H1 (cell line): ENCODE results near the gene MUC5AC. TPM values are rescaled to one million over a fixed set of nuclear protein-coding genes. Genes with fewer than 3 reads are reported as not detected.
"Not testable (repeated sequence)": the region's sequence is repeated elsewhere in the genome, so short reads cannot be mapped to it uniquely, and the experiment has no call there.

ENCODE experiments used
- CTCF ChIA-PET: fragments of 300-600 bp; sonication (Branson Sonifier 250); formaldehyde crosslinking; loops from one replicate; lab custom pipeline; 2021; ENCODE audit not compliant: partially characterized antibody; lab: Charles Lee
- POLR2A ChIA-PET: fragments of 300-600 bp; sonication (Branson Sonifier 250); formaldehyde crosslinking; loops from one replicate; lab custom pipeline; 2021; ENCODE audit warnings: inconsistent platforms; ENCODE audit not compliant: partially characterized antibody; lab: Charles Lee
- DNase-seq, 2 experiments: peaks; one replicate each; pipeline versions ENCODE4 v3.0.0 to v3.0.0-alpha.2; 2010 to 2022; ENCODE audit warnings: low spot score in 2 of 2, low read depth in 1 of 2, mixed read lengths in 1 of 2
- FAIRE-seq: peaks from 2 replicates; lab custom pipeline; 2011; peaks lifted over from hg19 to GRCh38; lab: Jason Lieb, UNC
- H2AFZ ChIP-seq: 2 replicates; pipeline ENCODE4 v1.8.1; 2012; ENCODE audit warnings: low read length, inconsistent platforms
- H2AK5ac ChIP-seq: 2 replicates; pipeline ENCODE4 v1.6.1; 2013; ENCODE audit warnings: low read depth, low read length
- H2BK120ac ChIP-seq: replicated peaks from 2 replicates; pipeline ENCODE3; 2013; ENCODE audit warnings: low read depth, low read length, inconsistent platforms
- H2BK12ac ChIP-seq: 2 replicates; pipeline ENCODE4 v1.6.1; 2013; ENCODE audit warnings: low read depth, low read length
- H2BK15ac ChIP-seq: 2 replicates; pipeline ENCODE4 v1.6.1; 2013; ENCODE audit warnings: low read length
- H2BK20ac ChIP-seq: 2 replicates; pipeline ENCODE4 v1.6.1; 2013; ENCODE audit warnings: low read length
- H2BK5ac ChIP-seq: 2 replicates; pipeline ENCODE4 v1.6.1; 2013; ENCODE audit warnings: low read depth, low read length
- H3K14ac ChIP-seq: 2 replicates; pipeline ENCODE4 v1.6.1; 2013; ENCODE audit warnings: inconsistent platforms; ENCODE audit not compliant: insufficient read length
- H3K18ac ChIP-seq: 2 replicates; pipeline ENCODE4 v1.6.1; 2013; ENCODE audit warnings: low read length; ENCODE audit errors: extremely low read depth
- H3K23ac ChIP-seq: 2 replicates; pipeline ENCODE4 v1.6.1; 2013; ENCODE audit warnings: inconsistent platforms; ENCODE audit not compliant: insufficient read length
- H3K23me2 ChIP-seq: 2 replicates; pipeline ENCODE4 v1.6.1; 2013; ENCODE audit warnings: low read depth, low read length
- H3K27ac ChIP-seq: 2 replicates; pipeline ENCODE4 v1.6.1; 2011; ENCODE audit warnings: low read depth, low read length, inconsistent platforms
- H3K27me3 ChIP-seq, 4 experiments: replicated peaks in 1 of 4; 1 replicate in 1 of 4; 2 replicates in 3 of 4; pipeline versions ENCODE4 v1.6.1 to v1.8.1; 2011 to 2013; ENCODE audit warnings: low read length in 3 of 4, mild to moderate bottlenecking in 3 of 4, inconsistent platforms in 2 of 4, mixed read lengths in 2 of 4, moderate library complexity in 1 of 4; ENCODE audit not compliant: control insufficient read depth in 3 of 4, insufficient read depth in 3 of 4; ENCODE audit errors: extremely low read depth in 1 of 4
- H3K36me3 ChIP-seq, 4 experiments: 2 replicates each; pipeline versions ENCODE4 v1.6.1 to v1.8.1; 2011 to 2013; ENCODE audit warnings: mild to moderate bottlenecking in 4 of 4, low read length in 3 of 4, moderate library complexity in 2 of 4, control low read depth in 1 of 4, inconsistent platforms in 1 of 4; ENCODE audit not compliant: insufficient read depth in 4 of 4, control insufficient read depth in 2 of 4
- H3K4ac ChIP-seq: replicated peaks from 2 replicates; pipeline ENCODE3; 2013; ENCODE audit warnings: low read length, low read depth, mixed read lengths, inconsistent platforms; ENCODE audit not compliant: insufficient read length
- H3K4me1 ChIP-seq, 4 experiments: replicated peaks in 1 of 4; 1 replicate in 1 of 4; 2 replicates in 3 of 4; pipeline versions ENCODE4 v1.6.1 to v1.8.1; 2011 to 2013; ENCODE audit warnings: low read length in 3 of 4, inconsistent platforms in 2 of 4, mixed read lengths in 1 of 4; ENCODE audit not compliant: insufficient read depth in 4 of 4, control insufficient read depth in 3 of 4
- H3K4me2 ChIP-seq, 2 experiments: 2 replicates each; pipeline versions ENCODE4 v1.6.1 to v1.8.1; 2011 to 2013; ENCODE audit warnings: low read depth in 2 of 2, low read length in 2 of 2, control low read depth in 1 of 2, inconsistent platforms in 1 of 2, mild to moderate bottlenecking in 1 of 2; ENCODE audit not compliant: insufficient read depth in 1 of 2
- H3K4me3 ChIP-seq, 4 experiments: fragments of 200-600, 300-600 bp in 1 of 4; sonication (generic), shearing (Covaris generic), sonication (Bioruptor Twin) in 1 of 4; 2 replicates each; pipeline versions ENCODE4 v1.5.1 to v1.8.1; 2011 to 2016; ENCODE audit warnings: low read length in 4 of 4, low read depth in 3 of 4, control low read depth in 2 of 4, inconsistent platforms in 2 of 4, mild to moderate bottlenecking in 2 of 4, mixed read lengths in 1 of 4, moderate library complexity in 1 of 4; ENCODE audit not compliant: insufficient read depth in 2 of 4; ENCODE audit errors: extremely low read depth in 1 of 4
- H3K56ac ChIP-seq: replicated peaks from 2 replicates; pipeline ENCODE3; 2013; ENCODE audit warnings: low read depth, mild to moderate bottlenecking, mixed read lengths, low read length, inconsistent platforms; ENCODE audit not compliant: insufficient read length
- H3K79me1 ChIP-seq: 2 replicates; pipeline ENCODE4 v1.6.1; 2013; ENCODE audit warnings: low read depth, low read length, control low read depth
- H3K79me2 ChIP-seq, 2 experiments: 2 replicates each; pipeline versions ENCODE4 v1.6.1 to v1.8.1; 2012 to 2013; ENCODE audit warnings: low read length in 2 of 2, mild to moderate bottlenecking in 2 of 2, inconsistent platforms in 1 of 2; ENCODE audit not compliant: insufficient read depth in 2 of 2, control insufficient read depth in 1 of 2
- H3K9ac ChIP-seq, 4 experiments: replicated peaks in 1 of 4; 1 replicate in 1 of 4; 2 replicates in 3 of 4; pipeline versions ENCODE4 v1.6.1 to v1.8.1; 2011 to 2013; ENCODE audit warnings: low read depth in 3 of 4, low read length in 3 of 4, control low read depth in 2 of 4, mild to moderate bottlenecking in 2 of 4, moderate library complexity in 2 of 4, inconsistent platforms in 1 of 4; ENCODE audit errors: extremely low read depth in 1 of 4
- H3K9me3 ChIP-seq, 2 experiments: 2 replicates each; pipeline versions ENCODE4 v1.6.1 to v1.8.1; 2012 to 2013; ENCODE audit warnings: mild to moderate bottlenecking in 2 of 2, moderate library complexity in 2 of 2, control low read depth in 1 of 2, inconsistent platforms in 1 of 2, low read depth in 1 of 2, low read length in 1 of 2, mixed read lengths in 1 of 2; ENCODE audit not compliant: insufficient read depth in 2 of 2
- H4K20me1 ChIP-seq, 2 experiments: replicated peaks in 1 of 2; 2 replicates each; pipeline versions ENCODE3 to v1.8.1; 2011 to 2013; ENCODE audit warnings: inconsistent platforms in 2 of 2, low read length in 2 of 2, mild to moderate bottlenecking in 1 of 2; ENCODE audit not compliant: insufficient read depth in 2 of 2, control insufficient read depth in 1 of 2
- H4K5ac ChIP-seq: 2 replicates; pipeline ENCODE4 v1.6.1; 2013; ENCODE audit warnings: low read length, low read depth, mixed read lengths, inconsistent platforms; ENCODE audit not compliant: insufficient read length
- H4K8ac ChIP-seq: 2 replicates; pipeline ENCODE4 v1.8.0; 2013; ENCODE audit warnings: mild to moderate bottlenecking, moderate library complexity, low read length, inconsistent platforms; ENCODE audit not compliant: insufficient read depth; ENCODE audit errors: extremely low read depth
- H4K91ac ChIP-seq: replicated peaks from 2 replicates; pipeline ENCODE3; 2013; ENCODE audit warnings: low read length, mixed read lengths, inconsistent platforms; ENCODE audit not compliant: insufficient read length
- BACH1 ChIP-seq: IDR thresholded peaks from 2 replicates; pipeline ENCODE4 v1.6.1; 2012; ENCODE audit warnings: low read length, improper control_type of control experiment
- CBX8 ChIP-seq: fragments of 300-800, 300-1000 bp; sonication (generic); IDR thresholded peaks from 2 replicates; pipeline ENCODE4 v1.7.1; 2016; ENCODE audit warnings: low read depth, low read length, borderline replicate concordance
- CEBPB ChIP-seq: IDR thresholded peaks from 2 replicates; pipeline ENCODE4 v1.6.1; 2012; ENCODE audit warnings: low read depth, low read length
- KDM1A ChIP-seq: fragments of 200-600, 300-600 bp; sonication (generic); IDR thresholded peaks from 2 replicates; pipeline ENCODE4 v1.7.1; 2016; ENCODE audit warnings: mild to moderate bottlenecking, low read length, borderline replicate concordance
- NRF1 ChIP-seq: IDR thresholded peaks from 2 replicates; pipeline ENCODE4 v1.6.1; 2011; ENCODE audit warnings: mild to moderate bottlenecking, low read depth, low read length, improper control_type of control experiment
- TAF1 ChIP-seq: IDR thresholded peaks from 2 replicates; pipeline ENCODE4 v1.6.1; 2011; ENCODE audit warnings: mild to moderate bottlenecking, low read depth, low read length
- YY1 ChIP-seq: IDR thresholded peaks from 2 replicates; pipeline ENCODE4 v1.6.1; 2011; ENCODE audit warnings: low read depth, mild to moderate bottlenecking, low read length
- WGBS, 2 experiments: shearing (Covaris generic) in 1 of 2; methylation state at CpG; one replicate each; pipeline versions ENCODE4 v1.1.6 to v1.1.7; 2013 to 2015; ENCODE audit warnings: low lambda C conversion rate in 2 of 2, mixed read lengths in 2 of 2, inconsistent platforms in 1 of 2, low coverage in 1 of 2, missing lambda C conversion rate in 1 of 2; ENCODE audit not compliant: insufficient replicate concordance in 2 of 2, insufficient coverage in 1 of 2, insufficient read length in 1 of 2; ENCODE audit errors: extremely low coverage in 1 of 2, missing lambda C conversion rate in 1 of 2; 5-methylcytosine and 5-hydroxymethylcytosine counted together
- polyA plus RNA-seq, 7 experiments: library from polyadenylated mRNA; depleted of rRNA in 3 of 7; stranded (reverse) in 5 of 7; unstranded in 2 of 7; fragments of >200 nt in 5 of 7; fragments of 200-250 nt in 2 of 7; gene quantifications; 1 replicate in 5 of 7; 2 replicates in 1 of 7; 4 replicates in 1 of 7; pipeline versions ENCODE4 v1.2.1 to v1.2.3, GENCODE V29; 2011 to 2013; ENCODE audit warnings: missing spikeins in 2 of 7, mixed read lengths in 2 of 7
- total RNA-seq: library from RNA; stranded (reverse); fragmentation: NEBNext Ultra II Directional; extraction: Animal tissue kit (Norgen Biotek cat#: 25700); gene quantifications from 2 replicates; pipeline ENCODE4 v1.2.1, GENCODE V29; 2021

Gene MUC5AC
- total and polyA plus RNA-seq, 2 of the 8 experiments (the other 6 are each of a cell fraction or from before 2014, with no cell fraction given), result not detected

- TF ChIP-seq BACH1 (no peak), YY1 (no peak), KDM1A (no peak), CEBPB (no peak), NRF1 (no peak), CBX8 (no peak), TAF1 (no peak)
- TF ChIP-seq, all 59 proteins: peak for 0
Measured at GRCh38 chr11:1153951-1154493, 3.7 kb upstream of the MUC5AC start (continued).

- H3K79me1 ChIP-seq, H4K20me1 ChIP-seq, H2AK5ac ChIP-seq, H3K79me2 ChIP-seq, POLR2A ChIA-PET, H2BK20ac ChIP-seq, H4K91ac ChIP-seq, H2BK12ac ChIP-seq, H2BK5ac ChIP-seq, H3K4me2 ChIP-seq, H3K27me3 ChIP-seq, H3K14ac ChIP-seq, H2BK15ac ChIP-seq, H3K4me3 ChIP-seq, DNase-seq, H3K56ac ChIP-seq, H3K36me3 ChIP-seq, H3K4me1 ChIP-seq, H2BK120ac ChIP-seq, H3K27ac ChIP-seq, CTCF ChIA-PET, H3K9ac ChIP-seq, H3K18ac ChIP-seq, H3K23ac ChIP-seq, H2AFZ ChIP-seq, H4K8ac ChIP-seq, FAIRE-seq, H3K4ac ChIP-seq, H4K5ac ChIP-seq: not testable (repeated sequence)
- Histone ChIP-seq H3K23me2 (peaks cover 13% of the 10 kb centered on the region; the same call in 1 of the 2 replicates), H3K9me3 (peaks cover 4 to 24% of the 10 kb centered on the region in 2 experiments; a peak in 2 of 4 replicates)
- no CpG with 5 or more reads among the region's 3 CpGs for WGBS, 2 experiments
Measured at GRCh38 chr11:1154656-1155055, 3.1 kb upstream of the MUC5AC start.
